Glutamatergic neuron (in vitro differentiated cells): ENCODE results near the gene UGCG. TPM values are rescaled to one million over a fixed set of nuclear protein-coding genes. Genes with fewer than 3 reads are reported as not detected.

Experiments
- DNase-seq: peaks from one replicate; pipeline ENCODE4 v3.0.0; 2022
- H3K27ac Mint-ChIP-seq: one replicate; pipeline ENCODE4 v1.8.0; 2020; ENCODE audit warnings: mild to moderate bottlenecking, mixed read lengths, inconsistent platforms; ENCODE audit not compliant: unreplicated experiment
- H3K27me3 Mint-ChIP-seq: one replicate; pipeline ENCODE4 v1.8.0; 2020; ENCODE audit warnings: mild to moderate bottlenecking, moderate library complexity, mixed read lengths, inconsistent platforms; ENCODE audit not compliant: unreplicated experiment
- H3K36me3 Mint-ChIP-seq: one replicate; pipeline ENCODE4 v1.8.0; 2020; ENCODE audit warnings: mild to moderate bottlenecking, mixed read lengths, inconsistent platforms; ENCODE audit not compliant: unreplicated experiment
- H3K4me1 Mint-ChIP-seq: one replicate; pipeline ENCODE4 v1.8.0; 2020; ENCODE audit warnings: mild to moderate bottlenecking, low read depth, mixed read lengths, inconsistent platforms; ENCODE audit not compliant: unreplicated experiment
- H3K4me3 Mint-ChIP-seq: one replicate; pipeline ENCODE4 v1.8.0; 2020; ENCODE audit warnings: mild to moderate bottlenecking, mixed read lengths, inconsistent platforms; ENCODE audit not compliant: unreplicated experiment
- H3K9me3 Mint-ChIP-seq: one replicate; pipeline ENCODE4 v1.8.0; 2020; ENCODE audit warnings: mild to moderate bottlenecking, moderate library complexity, mixed read lengths, inconsistent platforms; ENCODE audit not compliant: unreplicated experiment
- total RNA-seq: library from RNA; stranded (reverse); fragmentation: NEBNext Ultra II Directional; extraction: Animal tissue kit (Norgen Biotek cat#: 25700); gene quantifications from one replicate; pipeline ENCODE4 v1.2.1, GENCODE V29; 2021; ENCODE audit not compliant: unreplicated experiment
- TF ChIP-seq, protein P1 (sequence below): fragments of 200-600 bp; sonication (generic); IDR thresholded peaks from one replicate; pipeline ENCODE4 v1.5.0; 2021; ENCODE audit not compliant: partially characterized antibody, unreplicated experiment

UGCG gene
- total RNA-seq, 1 donor from 2014 or later, result 16.0 TPM

DNA sequence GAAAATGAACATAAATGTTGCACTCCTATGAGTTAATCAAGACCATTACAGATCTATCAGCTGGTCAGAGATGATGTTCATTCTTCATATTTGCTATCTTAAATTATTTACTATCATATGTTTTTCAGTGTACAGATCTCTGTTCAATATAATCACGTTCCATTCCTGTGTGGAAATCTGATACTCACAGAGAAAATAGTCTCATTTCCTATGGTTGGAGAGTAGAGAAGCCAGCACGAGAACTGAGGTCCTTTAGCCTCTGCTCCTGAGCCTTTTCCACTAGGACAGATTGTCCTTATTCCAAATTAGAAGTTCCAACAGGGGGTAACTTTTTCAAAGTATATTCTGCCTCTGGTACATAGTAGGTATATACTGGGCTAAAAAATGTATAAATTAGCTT, 29.2 kb downstream of the UGCG start:
- Mint-ChIP-seq H3K4me1 (no peaks in the 10 kb centered on the region), H3K36me3 (no peaks in the 10 kb centered on the region), H3K9me3 (no peaks in the 10 kb centered on the region), H3K27ac (no peak overlapping the region), H3K4me3 (no peak overlapping the region), H3K27me3 (no peaks in the 10 kb centered on the region)
- TF ChIP-seq, protein P1, sequence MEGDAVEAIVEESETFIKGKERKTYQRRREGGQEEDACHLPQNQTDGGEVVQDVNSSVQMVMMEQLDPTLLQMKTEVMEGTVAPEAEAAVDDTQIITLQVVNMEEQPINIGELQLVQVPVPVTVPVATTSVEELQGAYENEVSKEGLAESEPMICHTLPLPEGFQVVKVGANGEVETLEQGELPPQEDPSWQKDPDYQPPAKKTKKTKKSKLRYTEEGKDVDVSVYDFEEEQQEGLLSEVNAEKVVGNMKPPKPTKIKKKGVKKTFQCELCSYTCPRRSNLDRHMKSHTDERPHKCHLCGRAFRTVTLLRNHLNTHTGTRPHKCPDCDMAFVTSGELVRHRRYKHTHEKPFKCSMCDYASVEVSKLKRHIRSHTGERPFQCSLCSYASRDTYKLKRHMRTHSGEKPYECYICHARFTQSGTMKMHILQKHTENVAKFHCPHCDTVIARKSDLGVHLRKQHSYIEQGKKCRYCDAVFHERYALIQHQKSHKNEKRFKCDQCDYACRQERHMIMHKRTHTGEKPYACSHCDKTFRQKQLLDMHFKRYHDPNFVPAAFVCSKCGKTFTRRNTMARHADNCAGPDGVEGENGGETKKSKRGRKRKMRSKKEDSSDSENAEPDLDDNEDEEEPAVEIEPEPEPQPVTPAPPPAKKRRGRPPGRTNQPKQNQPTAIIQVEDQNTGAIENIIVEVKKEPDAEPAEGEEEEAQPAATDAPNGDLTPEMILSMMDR, result no peak
- DNase-seq, result no peak

- TF ChIP-seq, protein P1, result no peak
- H3K36me3 Mint-ChIP-seq, result no peaks in the 10 kb centered on the region
- H3K4me1 Mint-ChIP-seq, result no peaks in the 10 kb centered on the region
- H3K27ac Mint-ChIP-seq, result no peak overlapping the region
- H3K9me3 Mint-ChIP-seq, result no peaks in the 10 kb centered on the region
- H3K4me3 Mint-ChIP-seq, result no peak overlapping the region
- no peaks in the 10 kb centered on the region for H3K27me3 Mint-ChIP-seq
- no peak for DNase-seq
These were observed 29.8 kb downstream of the UGCG start for GRCh38 chr9:111926421-111926875.

DNA sequence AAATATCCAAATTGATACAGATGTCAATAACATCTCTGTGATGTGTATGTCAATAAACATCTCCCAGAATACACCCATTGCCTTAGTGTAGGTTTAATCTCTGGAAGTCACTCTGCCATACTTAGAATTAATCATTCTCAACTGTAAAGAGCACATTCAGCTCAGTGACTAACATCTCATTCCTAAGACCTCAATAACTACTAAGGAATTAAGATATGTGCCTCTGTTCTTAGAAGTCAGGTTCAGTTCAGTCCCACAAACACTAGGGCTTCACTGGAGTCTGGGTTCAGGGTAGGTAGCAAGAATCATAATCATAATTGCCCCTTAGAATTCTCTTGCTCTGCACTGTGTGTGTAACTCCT, 31.7 kb downstream of the UGCG start:
- Mint-ChIP-seq H3K9me3 (no peaks in the 10 kb centered on the region), H3K36me3 (no peaks in the 10 kb centered on the region), H3K4me1 (no peaks in the 10 kb centered on the region), H3K4me3 (no peak overlapping the region), H3K27me3 (no peaks in the 10 kb centered on the region), H3K27ac (no peak overlapping the region)
- DNase-seq, result no peak
- TF ChIP-seq, protein P1, result no peak

DNA sequence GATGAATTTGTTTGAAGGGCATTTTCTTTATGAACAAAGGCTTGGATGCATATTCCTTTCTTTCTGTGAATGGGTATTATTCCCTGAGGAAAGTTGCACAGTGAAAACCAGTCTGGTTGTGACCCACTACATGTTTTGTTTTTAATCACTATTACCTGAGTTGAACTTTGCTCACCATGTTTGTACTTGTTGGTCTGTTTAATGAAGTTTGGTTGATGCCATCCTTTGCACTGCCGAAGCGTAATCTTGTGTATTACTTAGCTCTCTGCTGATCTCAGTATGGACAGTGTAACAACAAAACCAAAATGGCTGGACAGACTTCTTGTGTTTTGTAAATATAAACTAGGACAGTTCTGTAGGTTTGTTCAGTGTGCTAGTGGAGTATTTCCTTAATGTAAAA, 38.1 kb downstream of the UGCG start:
- H3K9me3 Mint-ChIP-seq, result no peaks in the 10 kb centered on the region
- peaks cover 1% of the 10 kb centered on the region for H3K27me3 Mint-ChIP-seq
- H3K36me3 Mint-ChIP-seq, result no peaks in the 10 kb centered on the region
- H3K27ac Mint-ChIP-seq, result no peak overlapping the region
- no peaks in the 10 kb centered on the region for H3K4me1 Mint-ChIP-seq
- no peak overlapping the region for H3K4me3 Mint-ChIP-seq
- TF ChIP-seq, protein P1, result no peak
- DNase-seq, result no peak

GRCh38 chr9:111936391-111936790, 39.8 kb downstream of the UGCG start:
- no peaks in the 10 kb centered on the region for H3K9me3 Mint-ChIP-seq
- no peak overlapping the region for H3K4me3 Mint-ChIP-seq
- no peak for DNase-seq
- no peaks in the 10 kb centered on the region for H3K4me1 Mint-ChIP-seq
- no peak overlapping the region for H3K27ac Mint-ChIP-seq
- H3K36me3 Mint-ChIP-seq, result no peaks in the 10 kb centered on the region
- H3K27me3 Mint-ChIP-seq, result peaks cover 1% of the 10 kb centered on the region
- TF ChIP-seq, protein P1, result no peak
